Neural progenitor cell (in vitro differentiated cells): Measurements from ENCODE around the gene ARHGAP42. TPM values are rescaled to one million over a fixed set of nuclear protein-coding genes. Genes with fewer than 3 reads are reported as not detected.

Experiments used
- DNase-seq: peaks from one replicate; pipeline ENCODE4 v3.0.0-alpha.2; 2016; ENCODE audit warnings: low spot score
- H2AFZ ChIP-seq: fragments of 200-600 bp; sonication (generic); replicated peaks from 2 replicates; pipeline ENCODE4 v1.6.1; 2016; ENCODE audit warnings: antibody characterized with exemption
- H3F3A ChIP-seq: fragments of 200-600 bp; sonication (generic); 2 replicates; pipeline ENCODE4 v1.6.1; 2016; ENCODE audit warnings: antibody characterized with exemption, low read depth
- H3K27ac ChIP-seq: fragments of 200-600 bp; sonication (generic); 2 replicates; pipeline ENCODE4 v1.5.1; 2016; ENCODE audit warnings: mild to moderate bottlenecking
- H3K27me3 ChIP-seq: fragments of 200-600 bp; sonication (generic); 2 replicates; pipeline ENCODE4 v1.6.1; 2016; ENCODE audit warnings: mild to moderate bottlenecking, moderate library complexity
- H3K36me3 ChIP-seq: fragments of 200-600 bp; sonication (generic); 2 replicates; pipeline ENCODE4 v1.5.1; 2016
- H3K4me1 ChIP-seq: fragments of 200-600 bp; sonication (generic); 2 replicates; pipeline ENCODE4 v1.6.1; 2016; ENCODE audit warnings: mixed run types
- H3K4me2 ChIP-seq: fragments of 200-600 bp; sonication (generic); 2 replicates; pipeline ENCODE4 v1.6.1; 2016
- H3K4me3 ChIP-seq: fragments of 200-600 bp; sonication (generic); 2 replicates; pipeline ENCODE4 v1.5.1; 2016
- H3K79me2 ChIP-seq: fragments of 200-600 bp; sonication (generic); 2 replicates; pipeline ENCODE4 v1.6.1; 2016; ENCODE audit warnings: low read depth
- H3K9ac ChIP-seq: fragments of 200-600 bp; sonication (generic); 2 replicates; pipeline ENCODE4 v1.6.1; 2016
- H3K9me3 ChIP-seq: fragments of 200-600 bp; sonication (generic); 2 replicates; pipeline ENCODE4 v1.5.1; 2016; ENCODE audit warnings: low read depth
- H4K20me1 ChIP-seq: fragments of 200-600 bp; sonication (generic); 2 replicates; pipeline ENCODE4 v1.6.1; 2016; ENCODE audit warnings: low read depth
- H3K27ac Mint-ChIP-seq: 3 replicates; pipeline ENCODE4 v1.8.0; 2021; ENCODE audit warnings: mixed read lengths
- H3K27me3 Mint-ChIP-seq: 2 replicates; pipeline ENCODE4 v1.8.0; 2022; ENCODE audit warnings: low read depth, mild to moderate bottlenecking, inconsistent platforms, moderate library complexity, mixed read lengths; ENCODE audit not compliant: insufficient read depth
- H3K36me3 Mint-ChIP-seq: 3 replicates; pipeline ENCODE4 v1.8.0; 2021; ENCODE audit warnings: mixed read lengths
- H3K4me1 Mint-ChIP-seq: 3 replicates; pipeline ENCODE4 v1.8.0; 2021; ENCODE audit warnings: mixed read lengths
- H3K4me3 Mint-ChIP-seq: 3 replicates; pipeline ENCODE4 v1.8.0; 2021; ENCODE audit warnings: mild to moderate bottlenecking, moderate library complexity, mixed read lengths
- H3K9me3 Mint-ChIP-seq: 3 replicates; pipeline ENCODE4 v1.8.0; 2020; ENCODE audit warnings: mixed read lengths
- CTCF ChIP-seq: fragments of 200-600 bp; sonication (generic); IDR thresholded peaks from 2 replicates; pipeline ENCODE4 v1.5.1; 2017; ENCODE audit warnings: antibody characterized with exemption, mild to moderate bottlenecking
- EZH2 ChIP-seq: fragments of 200-600 bp; sonication (generic); IDR thresholded peaks from 2 replicates; pipeline ENCODE4 v1.6.1; 2017; ENCODE audit warnings: antibody characterized with exemption, mild to moderate bottlenecking, moderate library complexity
- EZH2phosphoT487 ChIP-seq: fragments of 200-600 bp; sonication (generic); IDR thresholded peaks from 2 replicates; pipeline ENCODE4 v1.6.1; 2017; ENCODE audit warnings: antibody characterized with exemption
- total RNA-seq: library from RNA; depleted of rRNA; stranded (reverse); fragments of >200 nt; gene quantifications from 2 replicates; pipeline ENCODE4 v1.2.3, GENCODE V29; 2015; ENCODE audit warnings: low replicate concordance

The ARHGAP42 gene
- total RNA-seq, 1 donor from 2014 or later: 31.0 TPM

DNA sequence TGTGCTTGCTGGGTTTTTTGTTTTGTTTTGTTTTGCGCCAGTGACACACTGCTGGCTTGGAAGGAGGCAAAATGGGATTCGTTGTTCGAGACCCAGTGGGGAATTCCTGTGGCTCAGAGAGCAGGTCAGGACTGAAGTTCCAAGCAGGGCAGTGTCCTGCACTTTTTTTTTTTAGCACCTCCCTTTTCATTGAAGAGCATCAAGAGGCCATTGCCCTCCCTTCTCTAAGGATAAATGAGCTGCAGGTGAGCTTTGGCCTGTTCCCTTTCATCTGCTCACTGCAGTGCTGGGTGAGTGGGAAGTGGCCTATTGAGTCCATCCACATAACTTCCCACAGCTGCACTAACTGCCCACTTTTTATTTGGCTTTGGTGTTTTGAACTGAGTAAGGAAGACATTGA lies 87.8 kb downstream of the ARHGAP42 start:
- Mint-ChIP-seq H3K27me3 (no peaks in the 10 kb centered on the region), H3K4me3 (no peak overlapping the region), H3K9me3 (no peaks in the 10 kb centered on the region), H3K4me1 (peaks cover 19% of the 10 kb centered on the region), H3K27ac (peak overlapping the region; percentile 57), H3K36me3 (no peaks in the 10 kb centered on the region)
- Histone ChIP-seq H3K27ac (peak overlapping the region; percentile 69), H3K4me1 (peaks cover 24% of the 10 kb centered on the region), H4K20me1 (no peaks in the 10 kb centered on the region), H3K4me2 (no peak overlapping the region), H3K9ac (no peak overlapping the region), H3K4me3 (no peak overlapping the region), H3K9me3 (no peaks in the 10 kb centered on the region), H3K36me3 (no peaks in the 10 kb centered on the region), H2AFZ (peak overlapping the region; percentile 13), H3K27me3 (no peaks in the 10 kb centered on the region), H3K79me2 (no peaks in the 10 kb centered on the region), H3F3A (peaks cover 21% of the 10 kb centered on the region)
- TF ChIP-seq EZH2 (no peak), EZH2phosphoT487 (no peak), CTCF (no peak)
- DNase-seq: peak; percentile 15

DNA sequence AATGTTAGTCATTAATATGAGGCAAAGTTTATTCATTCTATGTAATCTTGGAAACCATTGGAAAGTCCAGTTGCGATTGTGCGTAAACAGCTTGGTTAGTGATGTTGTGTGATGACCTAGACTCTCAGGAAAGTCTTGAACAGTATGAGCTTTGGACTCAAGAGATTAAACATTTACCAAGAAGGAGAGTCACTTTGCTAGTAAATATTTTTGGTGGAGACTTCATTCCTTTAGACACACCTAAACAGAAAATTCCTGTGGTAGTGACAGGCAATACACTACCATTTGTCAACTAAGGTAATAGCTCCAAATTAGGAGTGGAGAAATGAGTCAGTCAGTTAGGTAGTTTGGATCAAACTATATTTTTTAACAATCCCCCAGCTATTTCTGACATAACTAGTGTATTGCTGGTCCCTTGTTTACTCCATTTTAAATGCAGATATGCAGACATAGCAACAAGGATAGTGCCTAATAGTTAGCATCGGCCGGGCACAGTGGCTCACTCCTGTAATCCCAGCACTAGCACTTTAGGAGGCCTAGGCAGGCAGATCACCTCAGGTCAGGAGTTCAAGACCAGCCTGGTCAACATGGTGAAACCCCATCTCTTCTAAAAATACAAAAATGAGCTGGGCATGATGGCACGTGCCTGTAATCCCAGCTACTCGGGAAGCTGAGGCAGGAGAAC lies 89.3 kb downstream of the ARHGAP42 start:
- peaks cover 21% of the 10 kb centered on the region for H3F3A ChIP-seq
- H4K20me1 ChIP-seq: no peaks in the 10 kb centered on the region
- H3K79me2 ChIP-seq: no peaks in the 10 kb centered on the region
- no peaks in the 10 kb centered on the region for H3K36me3 ChIP-seq
- H3K27me3 ChIP-seq: no peaks in the 10 kb centered on the region
- Mint-ChIP-seq H3K27ac (no peak overlapping the region), H3K27me3 (no peaks in the 10 kb centered on the region), H3K36me3 (no peaks in the 10 kb centered on the region), H3K4me1 (peaks cover 18% of the 10 kb centered on the region), H3K9me3 (peaks cover 2% of the 10 kb centered on the region), H3K4me3 (no peak overlapping the region)
- no peak overlapping the region for H3K9ac ChIP-seq
- TF ChIP-seq EZH2: no peak
- no peak for TF ChIP-seq EZH2phosphoT487
- TF ChIP-seq CTCF: no peak
- H3K27ac ChIP-seq: no peak overlapping the region
- H2AFZ ChIP-seq: no peak overlapping the region
- H3K4me2 ChIP-seq: no peak overlapping the region
- H3K9me3 ChIP-seq: no peaks in the 10 kb centered on the region
- H3K4me1 ChIP-seq: peaks cover 21% of the 10 kb centered on the region
- DNase-seq: no peak
- no peak overlapping the region for H3K4me3 ChIP-seq

GRCh38 chr11:100777103-100777502 lies 90.0 kb downstream of the ARHGAP42 start:
- Mint-ChIP-seq H3K9me3 (peaks cover 2% of the 10 kb centered on the region), H3K36me3 (no peaks in the 10 kb centered on the region), H3K4me3 (no peak overlapping the region), H3K27ac (no peak overlapping the region), H3K4me1 (peaks cover 14% of the 10 kb centered on the region), H3K27me3 (no peaks in the 10 kb centered on the region)
- no peak for DNase-seq
- no peaks in the 10 kb centered on the region for H3K79me2 ChIP-seq
- H4K20me1 ChIP-seq: no peaks in the 10 kb centered on the region
- H3K27me3 ChIP-seq: no peaks in the 10 kb centered on the region
- H3F3A ChIP-seq: peaks cover 14% of the 10 kb centered on the region
- H3K27ac ChIP-seq: no peak overlapping the region
- no peak overlapping the region for H3K9ac ChIP-seq
- no peaks in the 10 kb centered on the region for H3K36me3 ChIP-seq
- no peak for TF ChIP-seq EZH2
- no peak for TF ChIP-seq EZH2phosphoT487
- TF ChIP-seq CTCF: no peak
- no peaks in the 10 kb centered on the region for H3K9me3 ChIP-seq
- H3K4me2 ChIP-seq: no peak overlapping the region
- H3K4me3 ChIP-seq: no peak overlapping the region
- no peak overlapping the region for H2AFZ ChIP-seq
- peaks cover 17% of the 10 kb centered on the region for H3K4me1 ChIP-seq
